Natural killer cell (primary cell): Measurements from ENCODE around the gene GJA1. TPM values are rescaled to one million over a fixed set of nuclear protein-coding genes. Genes with fewer than 3 reads are reported as not detected.

ENCODE experiments used
- ATAC-seq, 3 donors: fragments of 150-1000 bp in 2 of 3; fragments of 200-7000 bp in 1 of 3; cut with Tn5 transposase; 1 replicate in 1 of 3; 2 replicates in 2 of 3; pipeline ENCODE4 v1.10.0; 2021; ENCODE audit warnings: mild to moderate bottlenecking in 2 of 3, moderate library complexity in 2 of 3
- DNase-seq, 2 donors: peaks; one replicate each; pipeline versions ENCODE4 v3.0.0 to v3.0.0-alpha.2; 2013 to 2021; ENCODE audit warnings: mixed read lengths in 1 of 2
- H3K27ac ChIP-seq: one replicate; pipeline ENCODE4 v1.5.1; 2013; ENCODE audit warnings: mild to moderate bottlenecking, low read length
- H3K27me3 ChIP-seq: one replicate; pipeline ENCODE4 v1.6.1; 2013; ENCODE audit warnings: low read length; ENCODE audit not compliant: control insufficient read depth, insufficient read depth
- H3K36me3 ChIP-seq: one replicate; pipeline ENCODE4 v1.6.1; 2013; ENCODE audit warnings: low read length; ENCODE audit not compliant: control insufficient read depth, insufficient read depth
- H3K4me1 ChIP-seq: one replicate; pipeline ENCODE4 v1.6.1; 2013; ENCODE audit warnings: low read length; ENCODE audit not compliant: control insufficient read depth, insufficient read depth
- H3K4me3 ChIP-seq: one replicate; pipeline ENCODE4 v1.5.1; 2013; ENCODE audit warnings: low read length
- H3K9me3 ChIP-seq: one replicate; pipeline ENCODE4 v1.6.1; 2013; ENCODE audit warnings: low read length; ENCODE audit not compliant: control insufficient read depth, insufficient read depth
- H3K27ac Mint-ChIP-seq, 2 donors: one replicate each; pipeline ENCODE4 v1.8.0; 2022; ENCODE audit warnings: mild to moderate bottlenecking in 2 of 2, mixed read lengths in 2 of 2, moderate library complexity in 1 of 2
- H3K27me3 Mint-ChIP-seq, 2 donors: one replicate each; pipeline ENCODE4 v1.8.0; 2022; ENCODE audit warnings: low read depth in 2 of 2, mixed read lengths in 2 of 2
- H3K36me3 Mint-ChIP-seq: one replicate; pipeline ENCODE4 v1.8.0; 2022; ENCODE audit warnings: mixed read lengths
- H3K4me1 Mint-ChIP-seq, 2 donors: one replicate each; pipeline ENCODE4 v1.8.0; 2022; ENCODE audit warnings: mixed read lengths in 2 of 2
- H3K4me3 Mint-ChIP-seq: one replicate; pipeline ENCODE4 v1.8.0; 2022; ENCODE audit warnings: mild to moderate bottlenecking, moderate library complexity, mixed read lengths
- H3K9me3 Mint-ChIP-seq, 2 donors: one replicate each; pipeline ENCODE4 v1.8.0; 2022; ENCODE audit warnings: mixed read lengths in 2 of 2
- CTCF ChIP-seq: fragments of 200-600 bp; IDR thresholded peaks from one replicate; pipeline ENCODE4 v1.8.0; 2022; ENCODE audit warnings: antibody characterized with exemption
- WGBS: methylation state at CpG from one replicate; pipeline ENCODE4 v1.1.7; 2013; ENCODE audit warnings: missing lambda C conversion rate; ENCODE audit not compliant: insufficient coverage; 5-methylcytosine and 5-hydroxymethylcytosine counted together
- intact Hi-C: fragments of 100-400 bp; cut with micrococcal nuclease; formaldehyde crosslinking; loops from one replicate; pipeline ENCODE4 v1.14.2; 2022
- total RNA-seq, 4 donors: library from RNA; stranded (reverse); fragments of 120-200 nt in 1 of 4; gene quantifications; one replicate each; pipeline versions ENCODE4 v1.2.3 to v1.2.4, GENCODE V29; 2013 to 2022

GJA1 gene
- total RNA-seq, 3 donors from 2014 or later (not counting 1 experiment from before 2014, with no cell fraction given), result not detected

DNA sequence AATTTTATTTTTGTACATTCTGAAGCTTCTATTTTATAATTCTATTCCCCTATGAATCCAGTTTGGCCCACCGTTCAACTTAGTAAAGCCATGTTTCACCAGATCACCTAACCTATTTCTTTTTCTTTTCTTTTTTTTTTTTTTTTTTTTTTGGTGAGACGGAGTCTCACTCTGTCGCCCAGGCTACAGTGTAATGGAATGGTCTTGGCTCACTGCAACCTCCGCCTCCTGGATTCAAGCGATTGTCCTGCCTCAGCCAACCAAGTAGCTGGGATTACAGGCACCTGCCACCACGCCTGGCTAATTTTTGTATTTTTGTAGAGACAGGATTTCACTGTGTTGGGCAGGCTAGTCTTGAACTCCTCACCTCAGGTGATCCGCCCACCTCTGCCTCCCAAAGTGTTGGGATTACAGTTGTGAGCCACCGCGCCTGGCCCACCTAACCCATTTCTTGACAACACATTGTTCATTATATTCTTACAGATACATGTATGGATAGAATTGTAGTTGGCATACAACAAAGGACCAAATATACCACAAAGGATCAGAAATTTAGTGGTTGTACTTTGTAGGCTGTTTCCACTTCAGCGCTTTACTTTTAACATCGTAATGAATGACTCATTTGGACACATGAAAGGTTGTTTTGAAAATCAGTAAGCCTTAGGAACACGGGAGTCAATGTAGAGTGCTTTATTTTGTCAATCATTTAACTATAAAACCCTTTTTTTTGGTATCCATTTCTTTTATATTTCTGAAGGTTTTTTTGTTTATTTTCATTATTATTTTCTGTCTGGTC, 63.2 kb downstream of the GJA1 start:
- H3K9me3 Mint-ChIP-seq, result peaks cover 0 to 7% of the 10 kb centered on the region in 2 donors
- no peak overlapping the region for H3K4me3 Mint-ChIP-seq

More for the DNA sequence above, 63.2 kb downstream of the GJA1 start:
- TF ChIP-seq CTCF, result no peak
- DNase-seq (no peak), ATAC-seq (no peak)
- Mint-ChIP-seq H3K27ac (no peak overlapping the region), H3K27me3 (no peaks in the 10 kb centered on the region), H3K4me1 (no peaks in the 10 kb centered on the region), H3K36me3 (no peaks in the 10 kb centered on the region)
- Histone ChIP-seq H3K27me3 (no peaks in the 10 kb centered on the region), H3K4me1 (no peaks in the 10 kb centered on the region), H3K36me3 (no peaks in the 10 kb centered on the region), H3K27ac (no peak overlapping the region), H3K4me3 (no peak overlapping the region), H3K9me3 (no peaks in the 10 kb centered on the region)
- intact Hi-C loops, result no loop called here
- 90% methylated on average over 9 of the region's 12 CpGs for WGBS

Other genes starting within 250 kb of the GJA1 start
- 10 to 100 TPM in 2 of 3 donors, 1 to 10 TPM in 1; 8.9 to 17.4 (median 14.2) TPM for gene TBC1D32, start 101.2 kb upstream of the GJA1 start, total RNA-seq